AG09309 (cell line): Measurements from ENCODE around the gene EIF4EBP3.

ENCODE experiments used
- DNase-seq: peaks from one replicate; pipeline ENCODE4 v3.0.0-alpha.2; 2010; ENCODE audit warnings: low read depth
- H3K4me3 ChIP-seq: 2 replicates; pipeline ENCODE4 v1.5.1; 2011; ENCODE audit warnings: mild to moderate bottlenecking, low read depth, low read length, moderate library complexity; ENCODE audit not compliant: control insufficient read depth
- CTCF ChIP-seq: IDR thresholded peaks from 2 replicates; pipeline ENCODE4 v1.5.1; 2011; ENCODE audit warnings: mild to moderate bottlenecking, low read depth, low read length, inconsistent platforms; ENCODE audit not compliant: insufficient read depth, control insufficient read depth; ENCODE audit errors: missing control alignments

Gene EIF4EBP3

GRCh38 chr5:140566665-140567064 is 19.2 kb downstream of the EIF4EBP3 start:
- DNase-seq, result no peak
- H3K4me3 ChIP-seq, result no peak overlapping the region
- no peak for TF ChIP-seq CTCF

- no peak for DNase-seq
- no peak overlapping the region for H3K4me3 ChIP-seq
- TF ChIP-seq CTCF, result no peak
Measured at GRCh38 chr5:140567136-140567818, 19.8 kb downstream of the EIF4EBP3 start.

GRCh38 chr5:140567871-140568270 is 20.4 kb downstream of the EIF4EBP3 start:
- no peak for DNase-seq
- TF ChIP-seq CTCF, result no peak
- no peak overlapping the region for H3K4me3 ChIP-seq

- TF ChIP-seq CTCF, result no peak
- no peak overlapping the region for H3K4me3 ChIP-seq
- no peak for DNase-seq
Measured at GRCh38 chr5:140568443-140569063, 21.1 kb downstream of the EIF4EBP3 start.

- DNase-seq, result no peak
- TF ChIP-seq CTCF, result no peak
- H3K4me3 ChIP-seq, result no peak overlapping the region
Measured at GRCh38 chr5:140569197-140569596, 21.7 kb downstream of the EIF4EBP3 start.

- DNase-seq, result no peak
Measured at GRCh38 chr5:140570058-140570457, 22.6 kb downstream of the EIF4EBP3 start.

More at GRCh38 chr5:140570058-140570457, 22.6 kb downstream of the EIF4EBP3 start:
- no peak for TF ChIP-seq CTCF
- no peak overlapping the region for H3K4me3 ChIP-seq
